Stimulated activated CD4-positive, alpha-beta T cell treated with anti-CD3 and anti-CD28 coated beads, Interleukin-2, amount 100 ng/mL, for 4 hours (primary cell): Measurements from ENCODE around the gene DDX50.
"Not testable (repeated sequence)": the region's sequence is repeated elsewhere in the genome, so short reads cannot be mapped to it uniquely, and the experiment has no call there.

ENCODE experiments used
- DNase-seq: peaks from one replicate; pipeline ENCODE4 v3.0.0-alpha.2; 2020; ENCODE audit warnings: low read depth

The DDX50 gene

DNA sequence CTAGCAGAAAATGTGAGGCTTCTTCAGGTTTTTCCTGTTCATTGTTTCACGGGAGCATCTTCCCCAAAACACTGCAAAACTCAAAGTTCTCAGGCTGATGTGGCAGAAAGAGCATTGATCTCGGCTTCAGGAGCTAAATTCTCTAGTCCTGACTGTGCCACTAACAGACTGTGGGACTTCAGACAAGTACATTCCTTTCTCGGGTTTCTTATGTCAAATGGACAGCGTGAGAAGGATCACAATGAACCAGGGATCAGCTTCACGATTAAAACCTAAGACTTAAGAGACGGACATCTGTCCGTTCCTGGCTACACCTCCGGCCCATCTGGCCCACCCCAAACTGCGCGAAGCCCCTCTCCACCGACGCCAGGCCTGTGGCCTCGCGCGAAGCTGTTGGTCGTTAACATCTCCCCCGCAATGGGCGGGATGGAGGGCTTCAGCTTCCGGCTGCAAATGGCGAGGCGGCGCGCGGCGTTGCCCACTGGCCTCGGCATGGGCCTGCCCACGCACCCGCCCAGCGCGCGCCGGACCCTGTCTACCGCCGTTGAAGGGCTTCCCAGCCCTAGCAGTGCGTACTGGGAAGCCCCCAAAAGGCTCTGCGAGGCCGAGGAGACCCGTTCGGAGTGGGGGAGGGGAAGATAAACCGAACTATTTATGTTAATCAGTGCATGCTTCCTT lies 549 bp upstream of the DDX50 start:
- no peak for DNase-seq

- no peak for DNase-seq
Observed at GRCh38 chr10:68902382-68902781, 1.3 kb downstream of the DDX50 start.

DNA sequence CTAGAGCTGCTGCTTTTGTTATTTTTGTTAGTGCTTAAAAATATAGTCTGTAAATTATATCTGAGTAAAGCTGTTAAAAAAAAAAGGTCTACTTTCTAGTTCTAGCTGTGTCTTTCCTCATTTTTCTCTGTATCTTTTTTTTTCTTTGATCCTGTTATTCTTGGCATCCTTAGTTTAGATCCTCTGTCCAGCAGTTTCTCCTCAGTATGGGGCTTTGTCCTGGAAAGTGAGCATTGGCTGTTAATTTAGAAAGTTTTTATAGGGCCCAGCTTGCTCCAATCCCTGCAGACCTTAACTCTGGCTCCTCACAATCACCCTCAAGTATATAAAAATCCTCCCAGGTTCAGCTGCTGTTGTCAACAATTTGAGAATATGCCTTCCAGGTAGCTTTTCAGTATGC lies 23.5 kb downstream of the DDX50 start:
- no peak for DNase-seq

- no peak for DNase-seq
Observed at GRCh38 chr10:68925489-68925888, 24.4 kb downstream of the DDX50 start.

- not testable (repeated sequence) for DNase-seq
Observed at GRCh38 chr10:68929157-68929556, 28.0 kb downstream of the DDX50 start.

DNA sequence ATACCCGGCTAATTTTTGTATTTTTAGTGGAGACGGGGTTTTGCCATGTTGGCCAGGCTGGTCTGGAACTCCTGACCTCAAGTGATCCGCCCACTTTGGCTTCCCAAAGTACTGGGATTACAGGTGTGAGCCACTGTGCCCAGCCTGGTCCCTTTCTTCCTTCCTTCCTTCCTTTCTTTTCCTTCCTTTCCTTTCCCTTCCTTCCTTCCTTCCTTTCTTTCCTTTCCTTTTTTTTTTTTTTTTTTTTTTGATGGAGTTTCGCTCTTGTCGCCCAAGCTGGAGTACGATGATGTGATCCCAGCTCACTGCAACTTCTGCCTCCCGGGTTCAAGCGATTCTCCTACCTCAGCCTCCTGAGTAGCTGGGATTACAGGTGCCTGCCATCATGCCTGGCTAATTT lies 28.8 kb downstream of the DDX50 start:
- not testable (repeated sequence) for DNase-seq

DNA sequence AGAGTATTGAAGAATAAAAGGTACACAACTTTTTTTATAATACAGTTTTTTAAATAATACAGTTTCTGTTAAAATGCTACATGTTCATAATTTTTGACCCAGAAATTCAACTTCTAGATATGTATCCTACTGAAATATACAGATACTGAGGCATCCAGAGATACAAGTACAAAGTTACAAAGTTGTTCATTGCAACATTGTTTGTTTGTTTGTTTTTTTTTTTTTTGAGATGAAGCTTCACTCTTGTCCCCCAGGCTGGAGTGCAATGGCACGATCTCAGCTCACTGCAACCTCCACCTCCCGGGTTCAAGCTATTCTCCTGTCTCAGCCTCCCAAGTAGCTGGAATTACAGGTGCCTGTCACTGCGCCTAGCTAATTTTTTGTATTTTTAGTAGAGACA lies 31.7 kb downstream of the DDX50 start:
- not testable (repeated sequence) for DNase-seq

DNA sequence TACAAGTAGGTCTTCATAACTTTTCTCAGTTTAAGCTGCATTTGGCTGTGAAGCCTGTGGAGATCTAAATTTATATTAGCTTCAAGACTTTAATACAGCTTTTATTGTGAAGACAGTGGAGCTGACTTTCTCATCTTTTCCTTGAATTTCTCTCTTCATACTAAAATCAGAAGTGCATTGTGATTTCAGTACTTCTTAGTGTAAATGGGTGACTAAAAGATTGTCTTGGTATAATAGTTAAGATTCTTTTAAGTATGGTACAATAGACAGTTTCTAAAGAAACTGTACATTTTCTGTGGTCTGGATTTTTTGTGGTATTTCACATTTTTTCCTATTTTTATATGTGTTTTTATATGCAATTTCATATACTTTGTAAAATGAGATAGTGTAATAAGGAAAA lies 33.9 kb downstream of the DDX50 start:
- no peak for DNase-seq

DNA sequence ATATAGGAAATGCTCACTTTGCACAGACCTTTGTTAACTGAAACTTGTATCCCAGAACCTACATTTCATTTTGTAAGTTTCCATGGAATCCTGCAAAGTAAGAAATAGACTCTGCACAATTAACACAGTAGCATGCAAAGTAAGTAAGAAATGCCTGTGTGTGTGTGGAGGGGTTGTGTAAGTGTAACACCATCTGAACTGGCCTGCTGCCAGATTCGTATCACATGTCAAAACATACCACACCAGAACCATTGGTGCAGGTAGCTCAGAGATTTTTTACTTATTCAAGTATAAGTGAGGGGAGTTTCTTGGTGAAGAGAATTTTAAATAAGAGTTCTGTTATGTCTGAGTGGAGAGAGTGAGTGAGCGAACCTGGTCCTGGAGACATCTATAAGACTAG lies 37.0 kb downstream of the DDX50 start:
- DNase-seq = no peak

DNA sequence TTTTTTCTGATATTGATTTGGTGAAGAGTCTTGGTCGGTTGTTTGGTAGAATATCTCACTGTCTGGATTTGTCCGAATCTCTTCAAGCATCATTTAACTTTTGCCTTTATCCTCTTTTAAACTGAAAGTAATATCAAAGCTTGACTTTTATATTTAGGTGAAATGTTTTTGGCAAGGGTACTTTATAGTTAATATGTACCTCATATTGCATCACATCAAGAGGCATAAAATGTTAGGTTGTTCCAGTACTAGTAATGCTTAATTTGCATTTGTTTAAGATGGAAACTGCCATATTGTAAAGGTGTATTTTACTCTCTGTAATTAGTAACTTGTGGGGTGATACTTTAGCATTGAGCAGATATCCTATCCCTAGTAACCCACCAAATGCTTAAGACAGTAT lies 37.8 kb downstream of the DDX50 start:
- DNase-seq = no peak

- DNase-seq = not testable (repeated sequence)
Observed at GRCh38 chr10:68940917-68941316, 39.8 kb downstream of the DDX50 start.

GRCh38 chr10:68950598-68950997 lies 49.5 kb downstream of the DDX50 start:
- no peak for DNase-seq

GRCh38 chr10:68954904-68955303 lies 53.8 kb downstream of the DDX50 start:
- DNase-seq = no peak

DNA sequence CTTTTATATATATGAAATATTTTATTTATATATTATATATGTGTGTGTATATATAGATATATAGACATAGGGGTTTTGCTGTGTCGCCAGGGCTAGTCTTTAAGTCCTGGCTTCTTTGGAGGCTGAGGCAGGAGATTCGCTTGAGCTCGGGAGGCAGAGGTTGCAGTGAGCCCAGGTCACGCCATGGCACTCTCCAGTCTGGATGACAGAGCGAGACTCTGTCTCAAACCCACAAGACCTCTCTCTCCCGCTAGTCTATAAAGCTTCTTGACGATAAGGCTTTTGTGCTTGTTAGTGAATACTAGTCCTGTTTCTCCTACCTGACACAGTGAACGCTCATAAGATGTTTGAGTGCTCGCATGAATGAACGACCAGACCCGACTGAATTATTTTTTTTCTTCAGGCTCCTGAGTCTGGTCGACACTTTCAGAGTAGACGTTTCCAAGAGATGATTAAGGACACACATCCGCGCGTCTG lies 54.3 kb downstream of the DDX50 start:
- DNase-seq = no peak

GRCh38 chr10:68955832-68956532 lies 54.9 kb downstream of the DDX50 start, which contains the start of gene DDX21:
Gene DDX21, plus strand, starts transcription at chr10:68956170. Its CDS starts 56 bp downstream, at chr10:68956226.
- peak; percentile 88 for DNase-seq

DNA sequence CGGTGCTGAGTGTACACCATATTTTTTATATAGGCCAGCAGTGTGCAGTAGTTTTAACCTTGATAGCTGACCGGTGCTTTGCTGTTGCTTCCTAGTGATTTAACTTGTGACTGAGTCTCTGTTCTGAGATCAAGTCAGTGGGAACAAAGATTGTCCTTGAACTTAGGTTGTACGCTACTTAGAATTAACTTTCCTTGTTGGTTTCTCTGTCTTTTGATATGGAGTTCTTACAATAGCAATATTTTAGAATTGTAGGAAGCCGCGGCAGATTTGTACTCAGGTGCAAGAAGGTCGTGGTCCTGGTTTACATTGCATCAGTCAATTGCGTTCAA lies 56.1 kb downstream of the DDX50 start:
- no peak for DNase-seq

DNA sequence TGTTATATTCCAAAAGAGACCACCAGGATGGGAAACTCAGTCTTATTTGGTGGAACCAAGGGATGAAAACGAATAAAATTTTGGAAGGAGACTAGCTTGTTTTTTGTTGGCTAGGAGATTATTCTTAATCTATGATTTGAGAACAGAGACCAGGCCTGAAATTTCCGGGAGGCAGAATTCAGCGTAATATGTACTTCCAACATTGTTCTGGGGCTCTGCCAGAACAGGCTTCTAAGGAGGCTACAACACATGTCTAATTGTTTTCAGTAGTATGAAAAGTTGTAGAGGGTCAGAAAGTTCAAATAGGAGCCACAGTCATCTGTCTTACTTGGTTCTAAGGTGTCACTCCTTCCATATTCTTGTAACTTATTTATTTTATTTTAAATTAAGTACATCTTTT lies 56.5 kb downstream of the DDX50 start:
- DNase-seq = no peak

DNA sequence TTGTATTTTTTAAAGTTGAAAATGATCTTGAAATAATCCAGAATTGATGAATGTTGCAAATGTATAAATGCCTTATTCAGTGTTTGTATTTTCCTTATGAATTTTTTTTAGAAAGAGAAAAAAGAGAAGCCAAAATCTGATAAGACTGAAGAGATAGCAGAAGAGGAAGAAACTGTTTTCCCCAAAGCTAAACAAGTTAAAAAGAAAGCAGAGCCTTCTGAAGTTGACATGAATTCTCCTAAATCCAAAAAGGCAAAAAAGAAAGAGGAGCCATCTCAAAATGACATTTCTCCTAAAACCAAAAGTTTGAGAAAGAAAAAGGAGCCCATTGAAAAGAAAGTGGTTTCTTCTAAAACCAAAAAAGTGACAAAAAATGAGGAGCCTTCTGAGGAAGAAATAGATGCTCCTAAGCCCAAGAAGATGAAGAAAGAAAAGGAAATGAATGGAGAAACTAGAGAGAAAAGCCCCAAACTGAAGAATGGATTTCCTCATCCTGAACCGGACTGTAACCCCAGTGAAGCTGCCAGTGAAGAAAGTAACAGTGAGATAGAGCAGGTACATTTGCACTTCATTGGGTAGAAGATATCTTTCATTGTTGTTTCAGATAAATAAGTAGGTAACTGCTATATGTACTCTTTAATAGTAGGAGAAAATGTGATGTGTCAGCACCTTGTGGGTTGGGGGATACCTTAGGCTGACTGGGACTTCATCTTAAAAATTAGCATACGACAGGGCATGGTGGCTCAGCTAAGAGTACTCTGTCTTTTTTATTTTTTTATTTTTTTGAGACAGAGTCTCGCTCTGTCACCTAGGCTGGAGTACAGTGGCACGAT lies 58.8 kb downstream of the DDX50 start:
- DNase-seq = no peak

GRCh38 chr10:68963151-68963550 lies 62.0 kb downstream of the DDX50 start:
- no peak for DNase-seq

DNA sequence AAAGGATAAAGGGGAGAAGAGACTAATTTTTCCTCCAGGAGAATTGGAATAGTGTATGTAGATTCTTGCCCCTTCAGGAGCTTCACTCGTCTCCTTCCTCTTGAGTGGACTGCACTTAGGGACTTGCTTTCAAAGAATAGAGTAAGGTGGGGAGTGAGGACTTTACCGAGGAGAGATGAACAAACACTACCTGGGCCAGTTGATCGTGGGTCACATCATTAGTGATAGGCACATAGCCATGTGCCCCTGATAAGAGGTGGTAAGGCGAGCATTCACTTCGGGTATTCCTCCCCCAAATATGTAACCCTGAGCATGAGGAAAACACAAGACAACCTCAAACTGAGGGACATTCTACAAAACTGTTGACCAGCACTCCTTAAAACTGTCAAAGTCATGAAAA lies 72.9 kb downstream of the DDX50 start:
- DNase-seq = no peak

- DNase-seq = not testable (repeated sequence)
Observed at GRCh38 chr10:68975936-68976473, 74.9 kb downstream of the DDX50 start.

DNA sequence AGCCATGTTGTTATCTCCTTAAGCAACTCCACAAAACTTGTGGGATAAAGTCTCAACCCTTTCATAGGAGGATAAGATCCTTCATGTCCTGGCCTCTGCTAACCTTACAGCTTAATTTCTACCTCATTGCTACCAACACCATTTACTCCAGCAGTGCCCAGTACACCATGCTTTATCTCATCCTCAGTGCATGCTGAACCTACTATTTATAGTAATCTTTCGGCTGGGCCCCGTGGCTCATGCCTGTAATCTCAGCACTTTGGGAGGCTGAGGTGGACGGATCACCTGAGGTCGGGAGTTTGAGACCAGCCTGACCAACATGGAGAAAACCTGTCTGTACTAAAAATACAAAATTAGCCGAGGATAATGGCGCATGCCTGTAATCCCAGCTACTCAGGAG lies 78.6 kb downstream of the DDX50 start:
- DNase-seq = not testable (repeated sequence)

DNA sequence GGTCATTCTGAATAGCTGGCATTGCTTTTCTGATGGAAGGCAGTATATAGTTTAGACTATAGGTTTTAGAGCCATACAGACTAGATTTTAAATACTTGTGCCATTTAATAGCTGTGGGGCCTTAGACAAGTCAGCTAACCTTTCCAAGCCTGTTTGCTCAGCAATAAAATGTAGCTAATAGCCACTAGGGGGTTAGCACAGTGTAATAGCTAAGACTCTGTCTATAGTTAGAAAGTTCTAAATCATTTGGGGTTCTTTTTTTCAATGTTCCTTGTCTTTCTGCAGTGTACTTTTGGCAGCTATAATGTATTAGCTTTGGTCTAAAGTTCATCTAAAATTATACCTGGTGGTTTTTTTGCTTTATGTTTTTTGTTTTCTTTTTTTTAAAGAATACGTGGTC lies 80.0 kb downstream of the DDX50 start:
- DNase-seq = no peak
